Hindlimb muscle (tissue), 1 donor: ENCODE data around the gene CDH9. TPM values are rescaled to one million over a fixed set of nuclear protein-coding genes. Genes with fewer than 3 reads are reported as not detected.
A peak's percentile ranks its signal among the peaks of the same experiment; 100 is the strongest.
"Not testable (repeated sequence)": the region's sequence is repeated elsewhere in the genome, so short reads cannot be mapped to it uniquely, and the experiment has no call there.

Source experiments
- DNase-seq: peaks from one replicate; pipeline ENCODE4 v3.0.0-alpha.2; 2013
- polyA plus RNA-seq: library from polyadenylated mRNA; unstranded; fragments of 120-200 nt; gene quantifications from one replicate; pipeline ENCODE4 v1.2.1, GENCODE V29; 2013; ENCODE audit not compliant: insufficient read length

The CDH9 gene
- polyA plus RNA-seq, 1 donor, result not detected

DNA sequence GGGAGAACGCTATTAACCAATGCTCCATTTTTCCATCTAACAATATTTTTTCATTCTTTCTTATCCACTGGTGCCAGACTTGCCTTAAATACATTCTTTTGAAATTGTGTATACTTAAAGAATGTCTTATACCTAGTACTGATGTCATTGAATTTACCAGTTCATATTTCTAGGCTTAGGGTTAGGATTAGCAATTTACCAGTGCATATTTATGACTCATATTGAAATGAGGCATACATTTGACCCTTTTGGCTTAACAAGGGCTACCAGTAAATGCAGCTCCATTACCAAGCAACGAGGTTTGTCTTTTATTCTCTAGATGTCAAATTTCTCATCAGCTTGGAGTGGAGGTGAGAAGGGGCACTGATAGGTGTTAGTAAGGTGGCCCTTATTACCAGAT is 89.5 kb downstream of the CDH9 start:
- no peak for DNase-seq

GRCh38 chr5:26945901-26946300 is 92.5 kb downstream of the CDH9 start:
- no peak for DNase-seq

GRCh38 chr5:26942481-26942880 is 95.9 kb downstream of the CDH9 start:
- no peak for DNase-seq

- DNase-seq, result no peak
Measured at GRCh38 chr5:26940994-26941393, 97.4 kb downstream of the CDH9 start.

DNA sequence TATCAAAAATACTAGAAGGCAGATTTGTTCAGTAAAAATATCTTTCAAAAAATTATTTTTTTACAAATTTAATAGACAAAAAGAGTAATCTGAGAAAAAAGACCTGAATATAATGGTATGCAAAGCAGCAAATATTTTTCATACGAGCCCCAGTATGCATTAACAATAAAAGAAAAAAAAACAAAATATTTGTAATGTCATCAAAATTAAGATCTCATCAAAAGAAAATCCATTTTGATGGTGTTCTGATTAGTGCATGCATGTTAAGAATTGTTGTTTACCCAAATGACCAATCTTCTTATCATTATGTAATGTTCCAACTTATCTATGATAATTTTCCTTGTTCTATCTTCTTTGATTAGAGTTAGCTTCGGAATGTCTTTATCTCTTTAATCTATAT is 106.1 kb downstream of the CDH9 start:
- no peak for DNase-seq

- no peak for DNase-seq
Measured at GRCh38 chr5:26921439-26921838, 116.9 kb downstream of the CDH9 start.

DNA sequence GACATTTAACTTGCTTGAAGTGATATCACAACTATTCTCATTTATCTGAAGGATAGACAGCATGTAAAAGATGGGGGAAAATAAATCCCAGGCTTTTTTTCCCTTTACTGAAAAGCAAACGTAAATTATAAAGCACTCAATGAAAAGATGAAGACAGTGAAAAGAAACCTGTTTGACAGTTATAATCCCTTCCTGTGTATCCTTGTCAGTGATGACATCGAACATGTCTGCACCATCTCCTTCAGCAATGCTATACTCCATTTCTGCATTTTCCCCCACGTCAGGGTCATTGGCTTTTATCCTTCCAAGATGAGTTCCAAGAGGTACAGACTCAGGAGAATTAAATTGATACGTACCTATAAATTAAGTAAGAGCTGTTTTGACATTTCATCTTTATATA is 134.9 kb downstream of the CDH9 start:
- no peak for DNase-seq

DNA sequence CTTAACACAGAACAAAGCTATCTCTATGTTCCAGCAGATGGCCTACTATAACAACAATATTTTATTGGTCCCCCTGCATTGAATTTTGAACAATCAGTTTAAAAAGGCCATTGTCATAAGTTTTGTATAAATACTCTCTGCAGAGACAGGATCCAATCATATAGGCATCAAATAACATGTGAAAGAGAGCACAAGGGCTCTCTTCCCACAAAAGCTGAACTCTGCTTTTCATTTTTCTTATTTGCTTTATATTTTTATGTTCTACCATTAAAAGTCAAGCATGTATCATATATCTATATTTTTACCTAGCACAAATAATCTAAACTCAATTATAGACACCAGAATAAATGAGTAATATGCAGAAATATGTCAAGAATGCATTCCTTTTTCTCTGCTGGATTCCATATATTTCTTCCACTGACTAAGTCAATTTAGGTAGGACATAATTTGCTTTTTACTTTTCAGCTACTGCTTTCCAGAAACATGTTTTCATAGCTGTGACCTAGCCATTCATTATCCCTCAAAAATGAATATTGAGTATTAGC is 143.6 kb downstream of the CDH9 start:
- DNase-seq, result no peak

GRCh38 chr5:26893078-26893477 is 145.3 kb downstream of the CDH9 start:
- DNase-seq, result no peak

GRCh38 chr5:26889815-26890214 is 148.6 kb downstream of the CDH9 start:
- no peak for DNase-seq

DNA sequence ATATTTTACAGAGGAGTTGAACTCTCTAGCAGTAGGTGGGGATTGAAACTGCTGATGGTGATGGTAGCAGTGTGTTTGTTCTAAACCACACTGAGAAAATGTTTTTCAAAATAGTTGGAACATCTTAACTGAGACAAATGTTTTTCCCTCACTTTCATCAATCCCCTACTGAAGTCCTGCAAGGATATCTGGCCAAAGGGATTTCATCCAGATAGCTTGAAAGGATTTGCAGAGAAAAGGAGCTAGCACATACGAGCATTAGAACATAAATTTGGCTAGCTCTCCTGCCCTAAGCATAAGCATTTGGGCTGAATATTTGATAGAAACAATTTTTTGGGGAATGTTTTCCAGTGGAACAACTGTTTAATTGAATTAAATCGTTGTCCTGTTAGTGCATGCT is 153.9 kb downstream of the CDH9 start:
- peak; percentile 16 for DNase-seq

- no peak for DNase-seq
Measured at GRCh38 chr5:26883375-26883774, 155.0 kb downstream of the CDH9 start.

DNA sequence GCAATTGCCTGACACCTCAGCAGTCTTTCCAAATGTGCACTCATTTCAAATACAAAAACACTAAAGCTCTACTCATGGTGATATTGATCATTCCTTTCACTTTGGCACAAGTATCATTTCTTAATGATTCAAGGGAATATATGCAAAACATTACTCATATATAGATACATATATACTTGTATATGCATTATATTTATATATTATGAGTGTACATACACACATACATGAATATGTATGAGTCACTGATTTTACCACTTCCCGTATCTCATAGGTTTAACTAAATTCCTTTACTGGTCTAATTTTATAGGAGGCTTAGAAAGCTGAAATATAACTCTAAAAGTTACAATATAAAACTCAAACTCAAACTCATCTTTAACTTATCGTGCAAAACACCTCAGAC is 156.5 kb downstream of the CDH9 start:
- DNase-seq, result no peak

DNA sequence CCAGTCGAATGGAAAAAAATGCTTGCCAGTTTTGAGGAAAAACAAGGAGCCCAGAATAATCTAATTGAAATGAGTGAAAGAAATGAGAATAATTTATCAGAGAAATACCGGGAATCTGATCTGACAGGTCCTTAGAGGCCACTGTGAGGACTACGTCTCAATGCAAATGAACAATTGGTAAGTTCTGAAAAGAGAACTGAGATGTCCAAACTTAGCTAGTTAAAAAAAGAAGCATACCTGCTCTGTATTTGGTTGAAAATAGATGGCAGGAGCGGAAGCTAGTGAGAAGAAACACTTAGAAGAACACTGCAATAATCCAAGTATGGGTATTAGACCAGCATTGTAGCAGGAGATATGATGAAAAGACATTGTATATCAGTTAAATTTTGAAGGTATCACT is 161.2 kb downstream of the CDH9 start:
- DNase-seq, result no peak

DNA sequence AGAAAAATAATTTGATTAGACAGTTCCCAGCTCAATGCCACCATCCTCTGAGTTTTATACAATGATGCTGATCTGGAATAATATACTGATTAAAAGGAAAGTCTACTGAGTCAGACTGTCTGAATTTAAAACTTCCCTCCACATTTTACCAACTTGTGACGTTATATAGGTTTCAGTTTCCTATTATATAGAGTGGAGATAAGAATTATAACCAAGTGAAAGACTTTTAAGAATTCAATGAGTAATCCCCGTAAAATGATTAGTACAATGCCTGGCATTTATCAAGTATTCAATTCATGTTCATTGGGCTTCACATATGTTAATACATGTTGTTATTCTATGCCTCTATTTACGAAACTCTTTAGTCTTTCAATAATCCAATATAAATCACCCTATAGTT is 166.0 kb downstream of the CDH9 start:
- no peak for DNase-seq

GRCh38 chr5:26869781-26870180 is 168.6 kb downstream of the CDH9 start:
- DNase-seq, result no peak

- DNase-seq, result no peak
Measured at GRCh38 chr5:26868504-26868903, 169.9 kb downstream of the CDH9 start.

GRCh38 chr5:26864061-26864460 is 174.3 kb downstream of the CDH9 start:
- no peak for DNase-seq

DNA sequence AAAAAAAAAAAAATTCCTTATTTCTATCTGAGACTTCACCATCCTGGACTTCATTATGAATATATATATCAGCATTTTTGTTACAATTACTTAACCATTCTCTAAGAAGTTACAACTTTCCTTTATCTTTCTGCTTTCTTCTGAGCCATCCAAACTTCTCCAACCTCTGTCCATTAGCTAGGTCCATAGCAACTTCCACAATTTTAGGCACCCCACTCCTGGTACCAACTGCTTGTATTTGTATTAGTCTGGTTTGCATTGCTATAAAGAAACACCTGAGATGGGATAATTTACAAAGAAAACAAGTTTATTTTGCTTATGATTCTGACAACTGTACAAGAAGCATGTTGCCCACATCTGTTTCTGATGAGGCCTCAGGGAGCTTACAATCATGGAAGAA is 182.1 kb downstream of the CDH9 start:
- no peak for DNase-seq

DNA sequence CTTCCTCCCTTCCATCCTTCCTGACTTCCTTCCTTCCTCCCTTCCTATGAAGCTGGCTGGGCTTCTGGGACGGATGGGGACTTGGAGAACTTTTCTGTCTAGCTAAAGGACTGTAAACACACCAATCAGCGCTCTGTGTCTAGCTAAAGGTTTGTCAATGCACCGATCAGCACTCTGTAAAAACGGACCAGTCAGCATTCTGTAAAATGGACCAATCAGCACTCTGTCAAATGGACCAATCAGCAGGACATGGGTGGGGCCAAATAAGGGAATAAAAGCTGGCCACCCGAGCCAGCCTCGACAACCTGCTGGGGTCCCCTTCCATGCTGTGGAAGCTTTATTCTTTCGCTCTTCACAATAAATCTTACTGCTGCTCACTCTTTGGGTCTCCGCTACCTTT is 185.9 kb downstream of the CDH9 start:
- DNase-seq, result not testable (repeated sequence)

GRCh38 chr5:26847041-26847736 is 191.2 kb downstream of the CDH9 start:
- DNase-seq, result no peak

DNA sequence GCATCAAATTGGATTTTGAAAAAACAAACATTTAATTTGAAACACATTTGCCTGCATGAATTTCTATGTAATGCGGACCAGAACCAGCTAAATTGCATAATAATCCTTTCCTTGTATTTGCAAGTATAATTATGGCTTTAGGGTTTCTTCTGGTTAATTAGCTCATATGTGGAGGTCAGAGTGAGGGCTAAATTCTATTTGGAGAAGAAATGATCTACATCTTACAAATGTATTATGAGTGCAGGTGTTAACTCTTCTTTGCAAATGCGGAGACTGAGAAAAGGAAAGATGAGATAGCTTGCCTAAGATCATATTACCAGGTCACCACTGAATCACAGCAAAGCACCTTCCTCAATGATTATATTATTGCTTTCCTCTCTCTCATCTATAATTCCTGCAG is 194.7 kb downstream of the CDH9 start:
- no peak for DNase-seq

DNA sequence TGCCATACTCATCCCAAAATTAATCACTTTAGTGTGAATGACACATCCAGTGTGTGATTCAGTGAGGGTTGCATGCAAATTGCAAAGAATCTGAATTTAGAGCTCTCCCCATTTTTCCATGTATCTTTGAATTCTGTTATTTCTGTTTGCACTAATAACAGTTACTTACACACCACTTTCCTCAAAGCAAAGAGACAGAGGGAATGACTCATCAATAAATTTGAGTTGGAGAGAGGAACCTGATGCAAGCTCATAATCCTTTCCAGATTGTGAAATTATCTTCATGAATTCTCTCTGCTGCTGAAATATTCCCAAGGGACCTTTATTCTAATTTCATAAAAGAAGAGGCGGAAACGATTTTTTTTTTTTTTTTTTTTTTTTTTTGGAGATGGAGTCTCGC is 204.8 kb downstream of the CDH9 start:
- no peak for DNase-seq
